ENCODE results near the gene GABRB2. TPM values are rescaled to one million over a fixed set of nuclear protein-coding genes. Genes with fewer than 3 reads are reported as not detected.

Gene GABRB2
- total RNA-seq, 1 experiment from 2014 or later, result not detected

- H3K4me3 Mint-ChIP-seq (ENCODE audit: low read depth, unreplicated experiment), result no peak overlapping the region
- no TSS peak for BruUV-seq (replicated peaks)
- TF ChIP-seq, protein P1, sequence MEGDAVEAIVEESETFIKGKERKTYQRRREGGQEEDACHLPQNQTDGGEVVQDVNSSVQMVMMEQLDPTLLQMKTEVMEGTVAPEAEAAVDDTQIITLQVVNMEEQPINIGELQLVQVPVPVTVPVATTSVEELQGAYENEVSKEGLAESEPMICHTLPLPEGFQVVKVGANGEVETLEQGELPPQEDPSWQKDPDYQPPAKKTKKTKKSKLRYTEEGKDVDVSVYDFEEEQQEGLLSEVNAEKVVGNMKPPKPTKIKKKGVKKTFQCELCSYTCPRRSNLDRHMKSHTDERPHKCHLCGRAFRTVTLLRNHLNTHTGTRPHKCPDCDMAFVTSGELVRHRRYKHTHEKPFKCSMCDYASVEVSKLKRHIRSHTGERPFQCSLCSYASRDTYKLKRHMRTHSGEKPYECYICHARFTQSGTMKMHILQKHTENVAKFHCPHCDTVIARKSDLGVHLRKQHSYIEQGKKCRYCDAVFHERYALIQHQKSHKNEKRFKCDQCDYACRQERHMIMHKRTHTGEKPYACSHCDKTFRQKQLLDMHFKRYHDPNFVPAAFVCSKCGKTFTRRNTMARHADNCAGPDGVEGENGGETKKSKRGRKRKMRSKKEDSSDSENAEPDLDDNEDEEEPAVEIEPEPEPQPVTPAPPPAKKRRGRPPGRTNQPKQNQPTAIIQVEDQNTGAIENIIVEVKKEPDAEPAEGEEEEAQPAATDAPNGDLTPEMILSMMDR (IDR thresholded peaks at IDR 0.05; ENCODE audit: unreplicated experiment), result no peak
- no peaks in the 10 kb centered on the region for H3K36me3 Mint-ChIP-seq (ENCODE audit: insufficient read depth, unreplicated experiment)
- H3K4me1 Mint-ChIP-seq (ENCODE audit: low read depth, unreplicated experiment), result no peaks in the 10 kb centered on the region
- CTCF ChIA-PET, result no interaction called here
- no peak for DNase-seq
- intact Hi-C loops (cut with micrococcal nuclease; ENCODE audit: unreplicated experiment), result loop anchor here (10.0 kb wide), 1 partner anchor 574 kb away; no protein-coding TSS in a partner anchor
- H3K27ac Mint-ChIP-seq (ENCODE audit: unreplicated experiment), result no peak overlapping the region
- peaks cover 15% of the 10 kb centered on the region for H3K9me3 Mint-ChIP-seq (ENCODE audit: low read depth, unreplicated experiment)
- no peaks in the 10 kb centered on the region for H3K27me3 Mint-ChIP-seq (ENCODE audit: unreplicated experiment)
Measured at GRCh38 chr5:161269125-161269524, 277.4 kb downstream of the GABRB2 start.

DNA sequence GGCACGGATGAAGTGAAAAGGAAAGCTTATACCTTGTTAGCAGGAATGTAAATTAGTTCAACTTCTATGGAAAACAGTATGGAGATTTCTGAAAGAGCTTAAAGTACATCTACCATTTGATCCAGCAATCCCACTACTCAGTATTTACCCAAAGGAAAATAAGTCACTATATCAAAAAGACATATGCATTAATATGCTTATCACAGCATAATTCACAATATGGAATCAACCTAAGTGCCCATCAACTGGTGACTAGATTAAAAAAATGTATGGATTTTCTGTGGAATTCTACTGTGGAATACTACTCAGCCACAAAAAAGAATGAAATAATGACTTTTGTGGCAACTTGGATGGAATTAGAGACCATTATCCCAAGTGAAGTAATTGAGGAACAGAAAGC lies 279.6 kb downstream of the GABRB2 start:
- H3K4me3 Mint-ChIP-seq (ENCODE audit: low read depth, unreplicated experiment), result no peak overlapping the region
- H3K4me1 Mint-ChIP-seq (ENCODE audit: low read depth, unreplicated experiment), result peaks cover 8% of the 10 kb centered on the region

DNA sequence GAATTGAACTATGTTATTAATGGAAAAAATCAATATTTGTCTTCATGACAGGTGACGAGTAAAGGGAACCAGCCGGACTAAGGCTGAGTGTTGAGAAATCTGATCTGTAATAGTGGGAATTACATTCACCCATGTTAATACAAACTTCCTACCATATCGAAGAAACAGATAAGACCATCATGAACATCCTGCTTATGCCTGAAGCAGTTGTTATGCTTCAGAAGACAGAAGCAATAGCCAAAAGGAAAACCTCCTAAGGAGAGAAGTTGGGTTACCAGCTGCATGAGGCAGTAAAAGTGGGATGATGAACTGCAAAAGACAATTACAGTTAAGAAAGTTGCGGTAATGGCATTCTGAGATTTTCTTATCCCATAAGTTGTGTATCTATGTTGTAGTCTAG lies 281.5 kb downstream of the GABRB2 start:
- CTCF ChIA-PET, result no interaction called here
- Mint-ChIP-seq H3K36me3 (ENCODE audit: insufficient read depth, unreplicated experiment) (no peaks in the 10 kb centered on the region), H3K4me1 (ENCODE audit: low read depth, unreplicated experiment) (peaks cover 25% of the 10 kb centered on the region), H3K9me3 (ENCODE audit: low read depth, unreplicated experiment) (peaks cover 17% of the 10 kb centered on the region), H3K27ac (ENCODE audit: unreplicated experiment) (no peak overlapping the region), H3K27me3 (ENCODE audit: unreplicated experiment) (no peaks in the 10 kb centered on the region), H3K4me3 (ENCODE audit: low read depth, unreplicated experiment) (no peak overlapping the region)
- no peak for DNase-seq
- intact Hi-C loops (cut with micrococcal nuclease; ENCODE audit: unreplicated experiment), result loop anchor here (10.0 kb wide), 1 partner anchor 570 kb away; no protein-coding TSS in a partner anchor
- TF ChIP-seq, protein P1 (IDR thresholded peaks at IDR 0.05; ENCODE audit: unreplicated experiment), result no peak
- no TSS peak for BruUV-seq (replicated peaks)

More for the DNA sequence above, 279.6 kb downstream of the GABRB2 start:
- TF ChIP-seq, protein P1 (IDR thresholded peaks at IDR 0.05; ENCODE audit: unreplicated experiment), result no peak
- Mint-ChIP-seq H3K27me3 (ENCODE audit: unreplicated experiment) (no peaks in the 10 kb centered on the region), H3K27ac (ENCODE audit: unreplicated experiment) (no peak overlapping the region), H3K36me3 (ENCODE audit: insufficient read depth, unreplicated experiment) (no peaks in the 10 kb centered on the region), H3K9me3 (ENCODE audit: low read depth, unreplicated experiment) (peaks cover 17% of the 10 kb centered on the region)
- intact Hi-C loops (cut with micrococcal nuclease; ENCODE audit: unreplicated experiment), result loop anchor here (10.0 kb wide), 1 partner anchor 572 kb away; no protein-coding TSS in a partner anchor
- no peak for DNase-seq
- CTCF ChIA-PET, result no interaction called here
- no TSS peak for BruUV-seq (replicated peaks)

DNA sequence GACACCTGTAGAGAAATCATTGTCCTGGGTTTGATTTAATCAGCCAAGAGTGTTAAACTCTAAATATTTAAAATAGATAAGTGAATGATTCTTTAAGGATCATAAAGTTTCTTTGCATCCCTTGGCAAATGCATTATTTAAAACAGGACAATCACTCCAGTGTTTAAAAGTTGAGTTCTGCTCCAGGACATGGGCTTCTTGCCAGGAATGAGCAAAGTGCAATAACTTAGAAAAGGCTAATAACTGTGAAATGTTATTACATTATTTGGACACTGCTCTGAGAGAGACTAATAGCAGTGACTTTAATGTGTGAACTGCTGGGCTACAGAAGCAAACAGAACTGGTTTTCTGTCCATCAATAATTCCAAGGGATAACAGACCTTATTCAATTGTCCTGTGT lies 283.3 kb downstream of the GABRB2 start:
- intact Hi-C loops (cut with micrococcal nuclease; ENCODE audit: unreplicated experiment), result loop anchor here (1.0 to 10.0 kb wide), 2 partner anchors 71 to 568 kb away; no protein-coding TSS in a partner anchor
- BruUV-seq (replicated peaks), result no TSS peak
- Mint-ChIP-seq H3K27ac (ENCODE audit: unreplicated experiment) (no peak overlapping the region), H3K9me3 (ENCODE audit: low read depth, unreplicated experiment) (peaks cover 13% of the 10 kb centered on the region), H3K4me1 (ENCODE audit: low read depth, unreplicated experiment) (peaks cover 25% of the 10 kb centered on the region), H3K4me3 (ENCODE audit: low read depth, unreplicated experiment) (no peak overlapping the region), H3K36me3 (ENCODE audit: insufficient read depth, unreplicated experiment) (no peaks in the 10 kb centered on the region), H3K27me3 (ENCODE audit: unreplicated experiment) (no peaks in the 10 kb centered on the region)
- DNase-seq, result peak; percentile 35
- CTCF ChIA-PET, result no interaction called here
- TF ChIP-seq, protein P1 (IDR thresholded peaks at IDR 0.05; ENCODE audit: unreplicated experiment), result no peak

Data from Calu3 (cell line).